G401 (cell line): Measurements from ENCODE around the gene OSBP2. TPM values are rescaled to one million over a fixed set of nuclear protein-coding genes. Genes with fewer than 3 reads are reported as not detected.

Experiments used
- DNase-seq: peaks from one replicate; pipeline ENCODE4 v3.0.0-alpha.2; 2015; ENCODE audit warnings: low spot score
- in situ Hi-C: cut with HindIII; loops from 2 replicates; pipeline ENCODE4 v1.10.0; 2016; ENCODE audit warnings: low sequenced_read_pairs, mixed read lengths
- total RNA-seq: library from RNA; depleted of rRNA; stranded (reverse); fragments of >200 nt; shearing (Covaris generic); gene quantifications from 2 replicates; pipeline ENCODE4 v1.2.3, GENCODE V29; 2014

The OSBP2 gene
- total RNA-seq, 1 experiment from 2014 or later, result 4.4 TPM

DNA sequence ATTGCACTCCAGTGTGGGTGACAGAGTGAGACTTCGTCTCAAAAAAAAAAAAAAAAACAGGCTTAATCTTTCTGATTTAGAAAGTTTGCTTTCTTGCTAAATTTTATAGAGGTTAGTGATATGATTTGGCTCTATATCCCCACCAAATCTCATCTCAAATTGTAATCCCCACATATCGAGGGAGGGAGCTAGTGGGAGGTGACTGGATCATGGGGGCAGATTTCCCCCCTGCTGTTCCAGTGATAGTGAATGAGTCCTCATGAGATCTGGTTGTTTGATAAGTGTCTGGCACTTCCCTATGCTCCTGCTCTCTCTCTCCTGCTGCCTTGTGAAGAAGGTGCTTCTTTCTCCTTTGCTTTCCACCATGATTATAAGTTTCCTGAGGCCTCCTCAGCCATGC lies 90.9 kb downstream of the OSBP2 start:
- no peak for DNase-seq

GRCh38 chr22:30790366-30790765 lies 95.7 kb downstream of the OSBP2 start:
- no peak for DNase-seq
- in situ Hi-C loops, result no loop called here

More for the DNA sequence above, 90.9 kb downstream of the OSBP2 start:
- in situ Hi-C loops, result no loop called here

- in situ Hi-C loops, result no loop called here
- no peak for DNase-seq
These were observed 97.8 kb downstream of the OSBP2 start for GRCh38 chr22:30792456-30792855.

- DNase-seq, result no peak
- in situ Hi-C loops, result no loop called here
These were observed 100.4 kb downstream of the OSBP2 start for GRCh38 chr22:30795118-30795517.

GRCh38 chr22:30801695-30802094 lies 107.0 kb downstream of the OSBP2 start:
- DNase-seq, result no peak

GRCh38 chr22:30802202-30803166 lies 107.8 kb downstream of the OSBP2 start:
- in situ Hi-C loops, result no loop called here

More at GRCh38 chr22:30801695-30802094, 107.0 kb downstream of the OSBP2 start:
- in situ Hi-C loops, result no loop called here

GRCh38 chr22:30803679-30804078 lies 109.0 kb downstream of the OSBP2 start:
- DNase-seq, result peak; percentile 41
- in situ Hi-C loops, result no loop called here

More at GRCh38 chr22:30802202-30803166, 107.8 kb downstream of the OSBP2 start:
- peak; percentile 77 for DNase-seq

- no peak for DNase-seq
- in situ Hi-C loops, result no loop called here
These were observed 110.0 kb downstream of the OSBP2 start for GRCh38 chr22:30804626-30805025.

GRCh38 chr22:30806391-30806861 lies 111.8 kb downstream of the OSBP2 start:
- no peak for DNase-seq
- in situ Hi-C loops, result no loop called here

DNA sequence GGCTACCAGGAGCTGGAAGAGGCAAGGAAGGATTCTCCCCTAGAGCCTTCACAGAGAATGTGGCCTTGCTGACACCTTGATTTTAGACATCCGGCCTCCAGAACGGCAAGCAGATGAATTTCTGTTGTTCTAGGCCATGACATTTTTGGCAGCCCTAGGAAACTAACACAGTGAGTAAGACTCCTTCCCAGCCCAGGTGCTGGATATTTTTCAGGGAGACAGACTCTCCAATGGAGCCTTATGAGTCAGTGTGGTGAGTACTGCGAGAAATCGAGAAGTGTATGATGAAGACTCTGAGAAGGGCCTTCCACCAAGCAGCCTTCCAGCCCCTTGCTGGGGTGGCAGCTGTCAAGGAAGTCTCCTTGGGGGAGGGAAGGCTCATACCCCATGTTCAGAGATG lies 114.4 kb downstream of the OSBP2 start:
- in situ Hi-C loops, result no loop called here
- peak; percentile 47 for DNase-seq

- in situ Hi-C loops, result no loop called here
- DNase-seq, result no peak
These were observed 115.4 kb downstream of the OSBP2 start for GRCh38 chr22:30810105-30810504.

- in situ Hi-C loops, result no loop called here
- DNase-seq, result no peak
These were observed 119.3 kb downstream of the OSBP2 start for GRCh38 chr22:30813936-30814335.

GRCh38 chr22:30816413-30816812 lies 121.7 kb downstream of the OSBP2 start:
- no peak for DNase-seq
- in situ Hi-C loops, result no loop called here

- in situ Hi-C loops, result no loop called here
- DNase-seq, result no peak
These were observed 126.7 kb downstream of the OSBP2 start for GRCh38 chr22:30821381-30821780.

- no peak for DNase-seq
- in situ Hi-C loops, result no loop called here
These were observed 127.2 kb downstream of the OSBP2 start for GRCh38 chr22:30821863-30822215.

DNA sequence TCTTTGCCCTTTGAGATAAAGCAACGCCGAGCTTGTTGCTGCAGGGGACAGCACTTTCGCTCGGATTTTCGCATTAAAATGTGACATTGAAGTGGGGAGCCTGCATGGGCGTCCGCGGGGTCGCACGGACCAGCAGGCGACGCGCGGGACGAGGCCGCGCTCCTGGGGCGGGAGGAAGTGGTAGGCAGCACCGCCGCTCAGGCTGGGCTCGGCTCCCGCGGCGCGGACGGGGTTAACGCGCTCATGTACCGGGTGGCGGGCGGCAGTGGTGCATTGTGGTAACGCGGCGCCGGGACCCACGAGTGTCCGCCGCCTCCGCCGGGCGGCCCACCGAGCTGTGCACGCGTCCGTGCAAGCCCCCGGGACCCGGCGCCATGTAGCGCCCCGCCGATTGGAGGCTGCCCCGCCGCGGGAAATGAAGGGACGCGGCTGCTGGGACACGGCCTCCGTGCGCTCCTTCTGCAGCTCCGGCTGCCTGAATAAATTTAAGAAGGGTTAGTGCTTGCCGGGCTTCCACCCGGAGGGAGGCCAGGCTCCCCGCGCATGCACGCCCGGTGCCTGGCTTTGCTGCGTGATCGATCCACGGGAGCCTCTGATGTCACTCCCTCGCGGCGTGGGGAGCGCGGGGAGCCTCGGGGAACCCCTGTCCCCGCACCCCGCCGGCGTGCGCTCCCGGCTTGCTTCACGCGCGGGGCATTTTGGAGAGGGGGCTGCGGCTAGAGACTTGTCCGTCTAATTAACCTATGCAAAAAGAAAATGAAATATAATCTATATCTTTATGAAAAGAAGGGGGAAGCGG lies 127.7 kb downstream of the OSBP2 start:
- in situ Hi-C loops, result no loop called here
- DNase-seq, result no peak

- in situ Hi-C loops, result no loop called here
- DNase-seq, result peak; percentile 58
These were observed 128.3 kb downstream of the OSBP2 start for GRCh38 chr22:30823015-30823370.

- no peak for DNase-seq
- in situ Hi-C loops, result no loop called here
These were observed 129.4 kb downstream of the OSBP2 start for GRCh38 chr22:30824096-30824495.

GRCh38 chr22:30824711-30825110 lies 130.0 kb downstream of the OSBP2 start:
- in situ Hi-C loops, result no loop called here
- DNase-seq, result no peak
